Trophoblast cell (in vitro differentiated cells and primary cell): ENCODE measurements around the gene PHAF1.
A peak's percentile ranks its signal among the peaks of the same experiment; 100 is the strongest.

Source experiments
- DNase-seq, 2 donors: peaks; one replicate each; pipeline ENCODE4 v3.0.0-alpha.2; 2016
- H2AFZ ChIP-seq: 2 replicates; pipeline ENCODE4 v1.6.1; 2013; ENCODE audit warnings: low read length, moderate library complexity, mild to moderate bottlenecking; ENCODE audit not compliant: insufficient read depth, poor library complexity
- H2AK5ac ChIP-seq: 2 replicates; pipeline ENCODE4 v1.6.1; 2013; ENCODE audit warnings: mild to moderate bottlenecking, low read length
- H2BK120ac ChIP-seq: 2 replicates; pipeline ENCODE4 v1.6.1; 2013; ENCODE audit warnings: low read length, mild to moderate bottlenecking, moderate library complexity; ENCODE audit not compliant: insufficient read depth, poor library complexity
- H2BK12ac ChIP-seq: 2 replicates; pipeline ENCODE4 v1.6.1; 2013; ENCODE audit warnings: mild to moderate bottlenecking, low read length, moderate library complexity
- H2BK5ac ChIP-seq: 2 replicates; pipeline ENCODE4 v1.6.1; 2013; ENCODE audit warnings: low read length, low read depth, moderate library complexity, mild to moderate bottlenecking; ENCODE audit not compliant: poor library complexity
- H3K14ac ChIP-seq: 2 replicates; pipeline ENCODE4 v1.6.1; 2013; ENCODE audit warnings: mild to moderate bottlenecking, low read length
- H3K18ac ChIP-seq: 2 replicates; pipeline ENCODE4 v1.6.1; 2013; ENCODE audit warnings: mild to moderate bottlenecking, low read length
- H3K23ac ChIP-seq: 2 replicates; pipeline ENCODE4 v1.6.1; 2013; ENCODE audit warnings: low read length
- H3K27ac ChIP-seq: 2 replicates; pipeline ENCODE4 v1.5.1; 2013; ENCODE audit warnings: low read depth, mild to moderate bottlenecking, inconsistent platforms, low read length, moderate library complexity
- H3K27me3 ChIP-seq: 2 replicates; pipeline ENCODE4 v1.6.1; 2013; ENCODE audit warnings: inconsistent platforms, mild to moderate bottlenecking, low read length, moderate library complexity; ENCODE audit not compliant: insufficient read depth
- H3K36me3 ChIP-seq, 2 experiments: 1 replicate in 1 of 2; 2 replicates in 1 of 2; pipeline ENCODE4 v1.6.1; 2013; ENCODE audit warnings: low read length in 2 of 2, mild to moderate bottlenecking in 2 of 2, moderate library complexity in 1 of 2; ENCODE audit not compliant: insufficient read depth in 2 of 2, control insufficient read depth in 1 of 2
- H3K4ac ChIP-seq: 2 replicates; pipeline ENCODE4 v1.6.1; 2013; ENCODE audit warnings: low read depth, mild to moderate bottlenecking, low read length, moderate library complexity
- H3K4me1 ChIP-seq, 2 experiments: 1 replicate in 1 of 2; 2 replicates in 1 of 2; pipeline ENCODE4 v1.6.1; 2013; ENCODE audit warnings: low read length in 2 of 2, mild to moderate bottlenecking in 2 of 2, moderate library complexity in 1 of 2; ENCODE audit not compliant: insufficient read depth in 2 of 2, control insufficient read depth in 1 of 2
- H3K4me2 ChIP-seq: 2 replicates; pipeline ENCODE4 v1.6.1; 2013; ENCODE audit warnings: inconsistent platforms, mild to moderate bottlenecking, low read length, moderate library complexity
- H3K4me3 ChIP-seq: 2 replicates; pipeline ENCODE4 v1.5.1; 2013; ENCODE audit warnings: mild to moderate bottlenecking, low read depth, low read length, inconsistent platforms
- H3K79me1 ChIP-seq: one replicate; pipeline ENCODE4 v1.6.1; 2013; ENCODE audit warnings: low read length
- H3K79me2 ChIP-seq: 2 replicates; pipeline ENCODE4 v1.6.1; 2013; ENCODE audit warnings: low read length, mild to moderate bottlenecking; ENCODE audit not compliant: control insufficient read depth, insufficient read depth, poor library complexity
- H3K9ac ChIP-seq: 2 replicates; pipeline ENCODE4 v1.6.1; 2013; ENCODE audit warnings: mild to moderate bottlenecking, low read length
- H3K9me3 ChIP-seq: 2 replicates; pipeline ENCODE4 v1.6.1; 2013; ENCODE audit warnings: low read depth, mild to moderate bottlenecking, control low read depth, inconsistent platforms, low read length; ENCODE audit not compliant: insufficient read depth
- H4K12ac ChIP-seq: 2 replicates; pipeline ENCODE4 v1.6.1; 2013; ENCODE audit warnings: low read depth, mild to moderate bottlenecking, low read length, moderate library complexity
- H4K8ac ChIP-seq: 2 replicates; pipeline ENCODE4 v1.6.1; 2013; ENCODE audit warnings: low read depth, mild to moderate bottlenecking, low read length, moderate library complexity
- H4K91ac ChIP-seq: one replicate; pipeline ENCODE4 v1.6.1; 2013; ENCODE audit warnings: low read depth, mild to moderate bottlenecking, low read length, moderate library complexity
- WGBS: extraction: QIAGEN DNeasy Blood & Tissue Kit; methylation state at CpG from one replicate; pipeline ENCODE4 v1.1.7; 2013; ENCODE audit warnings: missing lambda C conversion rate; ENCODE audit not compliant: insufficient read length, insufficient coverage; ENCODE audit errors: extremely low coverage; 5-methylcytosine and 5-hydroxymethylcytosine counted together

PHAF1 gene

DNA sequence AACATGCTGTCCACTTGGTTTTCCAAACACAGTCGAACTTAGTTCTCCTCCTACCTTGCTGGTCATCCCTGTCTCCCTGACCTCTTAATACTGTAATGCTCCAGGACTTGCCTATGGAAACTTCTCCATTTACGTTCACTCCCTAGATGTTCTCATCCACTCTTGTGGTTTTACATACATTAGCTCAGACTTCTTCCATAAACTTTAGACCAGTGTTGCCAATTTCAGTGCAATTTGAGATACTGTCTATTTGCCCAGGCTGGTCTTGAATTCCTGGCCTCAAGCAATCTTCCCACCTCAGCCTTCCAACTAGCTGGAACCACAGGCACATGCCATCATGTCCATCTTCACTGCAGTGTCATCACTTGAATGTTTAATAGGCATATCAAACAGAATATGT lies 72.5 kb downstream of the PHAF1 start:
- Histone ChIP-seq H3K23ac (no peak overlapping the region), H3K27ac (no peak overlapping the region), H2AFZ (no peak overlapping the region), H3K79me2 (peaks cover 4% of the 10 kb centered on the region), H3K18ac (no peak overlapping the region), H3K14ac (no peak overlapping the region), H3K9ac (no peak overlapping the region), H3K36me3 (no peaks in the 10 kb centered on the region), H4K91ac (no peak overlapping the region), H2AK5ac (no peak overlapping the region), H3K4me1 (peaks cover 28 to 41% of the 10 kb centered on the region in 2 experiments), H3K79me1 (peaks cover 8% of the 10 kb centered on the region), H3K4ac (no peak overlapping the region), H3K9me3 (peaks cover 9% of the 10 kb centered on the region), H2BK120ac (no peak overlapping the region), H2BK5ac (no peak overlapping the region), H3K27me3 (peaks cover 3% of the 10 kb centered on the region), H2BK12ac (no peak overlapping the region), H3K4me3 (no peak overlapping the region), H4K12ac (no peak overlapping the region), H3K4me2 (no peak overlapping the region), H4K8ac (no peak overlapping the region)
- no CpG with 5 or more reads among the region's 2 CpGs for WGBS
- DNase-seq, result no peak

GRCh38 chr16:67183284-67183626 lies 73.5 kb downstream of the PHAF1 start:
- no peak overlapping the region for H4K91ac ChIP-seq
- H3K14ac ChIP-seq, result no peak overlapping the region
- no peak overlapping the region for H2AK5ac ChIP-seq
- H3K4me1 ChIP-seq, result peaks cover 29 to 41% of the 10 kb centered on the region in 2 experiments
- peak overlapping the region; percentile 85 for H3K4me2 ChIP-seq
- H3K9ac ChIP-seq, result peak overlapping the region; percentile 79
- no peak overlapping the region for H2BK5ac ChIP-seq
- peak overlapping the region; percentile 23 for H3K4ac ChIP-seq
- H2BK12ac ChIP-seq, result no peak overlapping the region
- H2AFZ ChIP-seq, result peak overlapping the region; percentile 61
- no peaks in the 10 kb centered on the region for H3K36me3 ChIP-seq
- no CpG with 5 or more reads among the region's 11 CpGs for WGBS
- no peak overlapping the region for H3K27ac ChIP-seq
- H3K4me3 ChIP-seq, result peak overlapping the region; percentile 74
- H3K23ac ChIP-seq, result no peak overlapping the region
- H3K18ac ChIP-seq, result peak overlapping the region; percentile 4
- peaks cover 10% of the 10 kb centered on the region for H3K79me1 ChIP-seq
- peak overlapping the region; percentile 9 for H4K12ac ChIP-seq
- peaks cover 3% of the 10 kb centered on the region for H3K27me3 ChIP-seq
- H4K8ac ChIP-seq, result peak overlapping the region; percentile 62
- H3K9me3 ChIP-seq, result peaks cover 9% of the 10 kb centered on the region
- no peak overlapping the region for H2BK120ac ChIP-seq
- peaks cover 4% of the 10 kb centered on the region for H3K79me2 ChIP-seq
- DNase-seq, result no peak

GRCh38 chr16:67183627-67184452 lies 74.1 kb downstream of the PHAF1 start, which contains the start of gene MATCAP1:
TSS of gene MATCAP1 (minus strand) at chr16:67183963. CDS start at chr16:67180610, 3,353 bp downstream.
- Histone ChIP-seq H3K14ac (peak within 1 kb of the TSS; percentile 93), H3K9ac (peak within 1 kb of the TSS; percentile 81), H3K79me2 (peaks cover 4% of the 10 kb centered on the region), H3K36me3 (no peaks in the 10 kb centered on the region), H3K27me3 (peaks cover 3% of the 10 kb centered on the region), H3K23ac (no peak within 1 kb of the TSS), H3K4me1 (peaks cover 26 to 38% of the 10 kb centered on the region in 2 experiments), H3K4me2 (peak within 1 kb of the TSS; percentile 85), H2AFZ (peak within 1 kb of the TSS; percentile 94), H3K27ac (peak within 1 kb of the TSS; percentile 78), H2BK12ac (no peak within 1 kb of the TSS), H2BK5ac (peak within 1 kb of the TSS; percentile 97), H4K91ac (peak within 1 kb of the TSS; percentile 97), H3K4ac (peak within 1 kb of the TSS; percentile 53), H3K79me1 (peaks cover 10% of the 10 kb centered on the region), H4K12ac (peak within 1 kb of the TSS; percentile 93), H2AK5ac (no peak within 1 kb of the TSS), H3K9me3 (peaks cover 9% of the 10 kb centered on the region), H3K18ac (peak within 1 kb of the TSS; percentile 94), H3K4me3 (peak within 1 kb of the TSS; percentile 95), H2BK120ac (peak within 1 kb of the TSS; percentile 87), H4K8ac (peak within 1 kb of the TSS; percentile 94)
- DNase-seq, result peak; percentile 98 to 99
- no CpG with 5 or more reads among the region's 77 CpGs for WGBS

- no CpG with 5 or more reads among the region's 59 CpGs for WGBS
- H2AFZ ChIP-seq, result no peak overlapping the region
- DNase-seq, result no peak
- no peak overlapping the region for H3K27ac ChIP-seq
- H3K36me3 ChIP-seq, result no peaks in the 10 kb centered on the region
- H2BK12ac ChIP-seq, result no peak overlapping the region
- peaks cover 4% of the 10 kb centered on the region for H3K79me2 ChIP-seq
- peak overlapping the region; percentile 13 for H3K18ac ChIP-seq
- H3K27me3 ChIP-seq, result peaks cover 3% of the 10 kb centered on the region
- H3K9ac ChIP-seq, result no peak overlapping the region
- H3K4me2 ChIP-seq, result peak overlapping the region; percentile 85
- H4K91ac ChIP-seq, result no peak overlapping the region
- no peak overlapping the region for H3K4ac ChIP-seq
- no peak overlapping the region for H3K14ac ChIP-seq
- peaks cover 10% of the 10 kb centered on the region for H3K79me1 ChIP-seq
- no peak overlapping the region for H3K23ac ChIP-seq
- no peak overlapping the region for H4K12ac ChIP-seq
- peaks cover 26 to 38% of the 10 kb centered on the region in 2 experiments for H3K4me1 ChIP-seq
- H3K4me3 ChIP-seq, result peak overlapping the region; percentile 95
- H2AK5ac ChIP-seq, result no peak overlapping the region
- no peak overlapping the region for H2BK5ac ChIP-seq
- H4K8ac ChIP-seq, result no peak overlapping the region
- peaks cover 9% of the 10 kb centered on the region for H3K9me3 ChIP-seq
- no peak overlapping the region for H2BK120ac ChIP-seq
Measured at GRCh38 chr16:67184453-67184994, 74.8 kb downstream of the PHAF1 start.
